ENCODE data around the gene ZSCAN30.

DNA sequence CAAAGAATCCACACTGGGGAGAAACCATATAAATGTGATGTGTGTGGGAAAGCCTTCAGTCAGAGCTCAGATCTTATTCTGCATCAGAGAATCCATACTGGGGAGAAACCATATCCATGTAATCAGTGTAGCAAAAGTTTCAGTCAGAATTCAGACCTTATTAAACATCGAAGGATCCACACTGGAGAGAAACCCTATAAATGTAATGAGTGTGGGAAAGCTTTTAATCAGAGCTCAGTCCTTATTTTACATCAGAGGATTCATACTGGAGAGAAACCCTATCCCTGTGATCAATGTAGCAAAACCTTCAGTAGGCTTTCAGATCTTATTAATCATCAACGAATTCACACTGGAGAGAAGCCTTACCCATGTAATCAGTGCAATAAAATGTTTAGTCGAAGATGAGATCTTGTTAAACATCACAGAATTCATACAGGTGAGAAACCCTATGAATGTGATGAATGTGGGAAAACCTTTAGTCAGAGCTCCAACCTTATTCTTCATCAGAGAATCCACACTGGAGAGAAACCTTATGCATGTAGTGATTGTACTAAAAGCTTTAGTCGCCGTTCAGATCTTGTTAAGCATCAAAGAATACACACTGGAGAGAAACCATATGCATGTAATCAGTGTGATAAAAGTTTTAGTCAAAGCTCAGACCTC lies 16.7 kb upstream of the ZSCAN30 start:
- TF ChIP-seq, protein P1, sequence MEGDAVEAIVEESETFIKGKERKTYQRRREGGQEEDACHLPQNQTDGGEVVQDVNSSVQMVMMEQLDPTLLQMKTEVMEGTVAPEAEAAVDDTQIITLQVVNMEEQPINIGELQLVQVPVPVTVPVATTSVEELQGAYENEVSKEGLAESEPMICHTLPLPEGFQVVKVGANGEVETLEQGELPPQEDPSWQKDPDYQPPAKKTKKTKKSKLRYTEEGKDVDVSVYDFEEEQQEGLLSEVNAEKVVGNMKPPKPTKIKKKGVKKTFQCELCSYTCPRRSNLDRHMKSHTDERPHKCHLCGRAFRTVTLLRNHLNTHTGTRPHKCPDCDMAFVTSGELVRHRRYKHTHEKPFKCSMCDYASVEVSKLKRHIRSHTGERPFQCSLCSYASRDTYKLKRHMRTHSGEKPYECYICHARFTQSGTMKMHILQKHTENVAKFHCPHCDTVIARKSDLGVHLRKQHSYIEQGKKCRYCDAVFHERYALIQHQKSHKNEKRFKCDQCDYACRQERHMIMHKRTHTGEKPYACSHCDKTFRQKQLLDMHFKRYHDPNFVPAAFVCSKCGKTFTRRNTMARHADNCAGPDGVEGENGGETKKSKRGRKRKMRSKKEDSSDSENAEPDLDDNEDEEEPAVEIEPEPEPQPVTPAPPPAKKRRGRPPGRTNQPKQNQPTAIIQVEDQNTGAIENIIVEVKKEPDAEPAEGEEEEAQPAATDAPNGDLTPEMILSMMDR (IDR thresholded peaks at IDR 0.05; ENCODE audit: low read length): no peak
- TF ChIP-seq EZH2 (IDR thresholded peaks at IDR 0.05; ENCODE audit: borderline replicate concordance, low read length): no peak

Data from OCI-LY1 (cell line).